ENCODE data around the gene SLC30A7.

The SLC30A7 gene

DNA sequence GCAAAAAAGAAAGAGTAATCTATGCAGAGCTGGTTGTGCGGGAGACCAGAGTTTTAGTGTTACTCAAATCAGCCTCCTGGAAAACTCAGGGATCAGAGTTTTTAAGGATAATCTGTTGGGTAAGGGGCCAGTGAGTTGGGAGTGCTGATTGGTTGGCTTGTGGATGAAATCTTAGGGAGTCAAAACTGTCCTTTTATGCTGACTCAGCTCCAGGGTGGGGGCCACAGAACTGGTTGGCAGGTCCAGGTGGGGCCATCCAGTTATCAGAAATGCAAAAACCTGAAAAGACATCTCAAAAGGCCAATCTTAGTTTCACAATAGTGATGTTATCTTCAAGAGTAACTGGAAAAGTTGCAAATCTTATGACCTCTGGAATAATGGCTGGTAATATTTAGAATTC, 4.5 kb upstream of the SLC30A7 start:
- no peak for DNase-seq (ENCODE audit: low read depth)
- H3K4me3 ChIP-seq (ENCODE audit: low read depth, low read length), result no peak overlapping the region
- TF ChIP-seq, protein P1, sequence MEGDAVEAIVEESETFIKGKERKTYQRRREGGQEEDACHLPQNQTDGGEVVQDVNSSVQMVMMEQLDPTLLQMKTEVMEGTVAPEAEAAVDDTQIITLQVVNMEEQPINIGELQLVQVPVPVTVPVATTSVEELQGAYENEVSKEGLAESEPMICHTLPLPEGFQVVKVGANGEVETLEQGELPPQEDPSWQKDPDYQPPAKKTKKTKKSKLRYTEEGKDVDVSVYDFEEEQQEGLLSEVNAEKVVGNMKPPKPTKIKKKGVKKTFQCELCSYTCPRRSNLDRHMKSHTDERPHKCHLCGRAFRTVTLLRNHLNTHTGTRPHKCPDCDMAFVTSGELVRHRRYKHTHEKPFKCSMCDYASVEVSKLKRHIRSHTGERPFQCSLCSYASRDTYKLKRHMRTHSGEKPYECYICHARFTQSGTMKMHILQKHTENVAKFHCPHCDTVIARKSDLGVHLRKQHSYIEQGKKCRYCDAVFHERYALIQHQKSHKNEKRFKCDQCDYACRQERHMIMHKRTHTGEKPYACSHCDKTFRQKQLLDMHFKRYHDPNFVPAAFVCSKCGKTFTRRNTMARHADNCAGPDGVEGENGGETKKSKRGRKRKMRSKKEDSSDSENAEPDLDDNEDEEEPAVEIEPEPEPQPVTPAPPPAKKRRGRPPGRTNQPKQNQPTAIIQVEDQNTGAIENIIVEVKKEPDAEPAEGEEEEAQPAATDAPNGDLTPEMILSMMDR (IDR thresholded peaks at IDR 0.05; ENCODE audit: control insufficient read depth, extremely low read depth, insufficient read depth), result no peak

DNA sequence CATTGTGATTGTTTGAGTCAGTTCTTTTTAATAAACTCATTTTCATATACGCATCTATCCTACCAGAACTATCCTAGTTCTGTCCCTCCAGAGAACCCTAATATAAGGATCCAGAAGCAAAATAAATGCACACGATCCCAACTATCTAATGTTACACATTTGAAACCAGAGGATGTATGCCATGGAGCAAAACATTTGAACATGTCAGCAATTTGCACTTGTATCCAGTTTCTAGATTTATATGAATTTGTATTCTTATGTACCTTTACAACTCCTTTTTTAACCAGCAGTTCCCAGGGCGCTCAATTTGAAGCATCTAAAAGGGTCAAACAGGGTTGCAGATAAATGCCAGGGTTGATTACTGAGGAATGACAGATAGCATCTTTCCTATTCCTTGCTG, 3.3 kb upstream of the SLC30A7 start:
- DNase-seq (ENCODE audit: low read depth), result no peak
- TF ChIP-seq, protein P1 (IDR thresholded peaks at IDR 0.05; ENCODE audit: control insufficient read depth, extremely low read depth, insufficient read depth), result no peak
- H3K4me3 ChIP-seq (ENCODE audit: low read depth, low read length), result no peak overlapping the region

DNA sequence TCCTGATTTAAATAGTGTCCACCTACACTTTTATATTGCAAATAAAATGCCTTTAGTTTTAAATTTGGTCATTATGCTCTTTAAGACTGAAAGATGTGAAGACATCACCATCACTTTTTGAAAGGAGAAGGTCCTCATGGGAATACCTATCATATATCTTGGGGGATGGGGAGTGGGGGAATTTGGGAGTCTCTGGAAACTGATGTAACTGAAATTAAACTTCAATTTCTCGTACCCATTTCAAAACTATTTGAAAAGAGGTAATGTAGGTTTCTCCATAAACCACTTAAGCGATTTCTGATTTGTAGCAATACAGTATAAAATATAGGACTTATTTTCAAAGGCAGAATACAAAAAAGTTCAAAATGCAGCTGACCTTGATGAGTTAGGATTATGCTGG, 2.2 kb upstream of the SLC30A7 start:
- peak overlapping the region; percentile 97 for H3K4me3 ChIP-seq (ENCODE audit: low read depth, low read length)
- no peak for DNase-seq (ENCODE audit: low read depth)
- TF ChIP-seq, protein P1 (IDR thresholded peaks at IDR 0.05; ENCODE audit: control insufficient read depth, extremely low read depth, insufficient read depth), result no peak

DNA sequence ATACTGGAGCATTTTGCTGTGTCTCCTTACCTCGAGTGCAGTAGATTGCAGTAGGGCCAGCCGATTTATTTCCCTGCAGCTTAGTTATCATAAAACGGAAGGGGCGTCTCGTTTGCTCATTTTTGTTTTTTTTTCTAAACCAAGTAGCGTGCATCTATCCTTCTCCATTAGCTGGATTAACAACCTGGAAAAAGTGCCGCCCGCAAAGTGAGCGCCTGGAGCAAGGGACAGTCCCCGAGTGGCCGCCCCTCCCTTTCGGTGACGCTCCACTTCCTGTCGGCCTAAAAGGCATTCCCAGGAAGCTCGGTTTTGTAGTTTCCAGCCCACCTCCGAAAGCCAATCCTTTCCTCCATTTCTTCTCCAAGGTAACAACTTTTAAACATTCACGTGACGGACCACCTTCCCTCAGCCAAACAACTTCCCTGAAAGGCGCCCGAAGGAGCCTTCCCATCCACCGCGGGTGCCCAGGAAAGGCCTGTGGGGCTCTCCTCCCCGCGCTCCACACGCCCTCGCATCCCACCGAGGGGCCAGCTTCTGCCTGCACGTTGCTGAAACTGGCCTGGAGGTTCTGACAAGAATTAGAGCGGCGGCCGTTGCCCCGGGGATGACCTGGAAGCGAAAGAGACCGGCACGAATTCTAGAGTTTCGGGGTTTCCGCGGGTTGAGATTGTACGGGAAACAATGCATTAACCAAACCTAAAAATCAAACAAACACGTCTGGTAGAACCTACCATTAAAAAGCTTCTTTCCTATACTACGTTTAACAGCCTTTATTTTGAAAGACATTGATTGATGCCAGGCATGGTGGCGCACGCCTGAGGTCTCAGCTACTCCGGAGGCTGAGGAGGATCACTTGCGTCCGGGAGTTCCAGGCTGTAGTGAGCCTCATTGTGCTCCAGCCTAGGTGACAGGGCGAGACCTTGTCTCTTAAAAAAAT, 1.0 kb upstream of the SLC30A7 start, which contains the start of gene EXTL2:
EXTL2 (minus strand) TSS at position 240 of the 937 bp plus-strand sequence. CDS start 6,085 bp downstream, outside the sequence.
- TF ChIP-seq, protein P1 (IDR thresholded peaks at IDR 0.05; ENCODE audit: control insufficient read depth, extremely low read depth, insufficient read depth), result no peak
- peak; percentile 91 for DNase-seq (ENCODE audit: low read depth)
- peak within 1 kb of the TSS; percentile 97 for H3K4me3 ChIP-seq (ENCODE audit: low read depth, low read length)

DNA sequence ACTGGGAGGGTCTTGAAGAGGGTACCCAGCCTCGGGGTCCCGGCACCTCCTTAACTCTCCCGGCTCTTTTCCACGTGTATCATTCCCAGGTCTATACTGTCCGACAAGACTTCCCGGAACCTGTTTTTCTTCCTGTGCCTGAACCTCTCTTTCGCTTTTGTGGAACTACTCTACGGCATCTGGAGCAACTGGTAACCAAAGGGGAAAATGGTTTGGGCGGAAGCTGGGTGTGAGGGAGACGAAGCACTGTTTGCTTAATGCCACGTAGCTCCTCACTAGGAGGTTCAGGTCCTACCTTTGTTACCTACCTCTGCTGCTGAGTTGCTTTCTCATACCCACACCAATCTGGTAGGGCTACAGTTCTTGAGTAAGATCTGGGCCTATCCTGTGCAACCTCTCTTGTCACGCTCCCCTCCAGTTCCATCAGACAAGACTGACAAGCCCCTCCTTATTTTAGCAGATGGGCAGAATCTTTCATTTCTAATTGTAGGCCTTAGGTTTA, 642 bp downstream of the SLC30A7 start:
- H3K4me3 ChIP-seq (ENCODE audit: low read depth, low read length), result peak overlapping the region; percentile 97
- no peak for DNase-seq (ENCODE audit: low read depth)
- TF ChIP-seq, protein P1 (IDR thresholded peaks at IDR 0.05; ENCODE audit: control insufficient read depth, extremely low read depth, insufficient read depth), result no peak

DNA sequence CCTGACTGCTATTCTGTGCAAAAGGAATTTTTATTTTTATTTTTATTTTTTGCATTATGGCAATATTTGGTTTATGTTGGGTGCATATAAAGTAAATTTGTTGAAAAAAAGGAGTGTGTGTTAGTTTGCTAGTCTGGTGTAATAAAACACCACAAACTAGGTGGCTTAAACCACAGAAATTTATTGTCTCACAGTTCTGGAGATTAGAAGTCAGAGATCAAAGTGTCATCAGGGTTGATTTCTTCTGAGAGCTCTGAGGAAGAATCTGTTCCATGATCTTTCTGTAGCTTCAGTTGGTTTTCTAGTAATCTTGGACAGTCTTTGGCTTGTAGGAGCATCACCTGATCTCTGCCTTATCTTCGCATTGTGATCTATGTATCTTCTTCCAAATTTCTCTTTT, 6.5 kb downstream of the SLC30A7 start:
- no peak for DNase-seq (ENCODE audit: low read depth)
- no peak overlapping the region for H3K4me3 ChIP-seq (ENCODE audit: low read depth, low read length)

More for the DNA sequence above, 6.5 kb downstream of the SLC30A7 start:
- TF ChIP-seq, protein P1 (IDR thresholded peaks at IDR 0.05; ENCODE audit: control insufficient read depth, extremely low read depth, insufficient read depth), result no peak
